Measurements from ENCODE around the gene ETV5. TPM values are rescaled to one million over a fixed set of nuclear protein-coding genes. Genes with fewer than 3 reads are reported as not detected.

The ETV5 gene
- polyA plus RNA-seq, 3 donors: 0.07 to 1.2 (median 0.88) TPM

GRCh38 chr3:186003610-186004009, 105.3 kb downstream of the ETV5 start:
- DNase-seq: no peak
- intact Hi-C loops (cut with micrococcal nuclease): no loop called here
- no CpG with 5 or more reads among the region's 5 CpGs for WGBS (ENCODE audit: insufficient coverage)
- no peaks in the 10 kb centered on the region for H4K20me1 ChIP-seq (ENCODE audit: insufficient read depth, low read length)
- no peak overlapping the region for H3K27ac ChIP-seq (ENCODE audit: low read depth in 1 of 2, low read length in 2 of 2)
- peaks cover 0 to 4% (median 0%) of the 10 kb centered on the region in 7 donors for H3K9me3 Mint-ChIP-seq
- H3K9ac ChIP-seq (ENCODE audit: insufficient read depth, low read length, poor library complexity, severe bottlenecking): no peak overlapping the region
- H3K36me3 ChIP-seq (replicated peaks in 1 of 2; ENCODE audit: control insufficient read depth in 1 of 2, insufficient read depth in 2 of 2, low read length in 2 of 2): no peaks in the 10 kb centered on the region
- H3K79me2 ChIP-seq (ENCODE audit: insufficient read depth, low read length): no peaks in the 10 kb centered on the region
- H3K4me2 ChIP-seq (replicated peaks; ENCODE audit: extremely low read depth, low read length, poor library complexity, severe bottlenecking): no peak overlapping the region
- H3K27me3 Mint-ChIP-seq (ENCODE audit: low read depth in 3 of 3): peaks cover 10 to 24% (median 15%) of the 10 kb centered on the region in 3 donors
- H3K9me3 ChIP-seq (replicated peaks in 1 of 2; ENCODE audit: control insufficient read depth in 1 of 2, insufficient read depth in 1 of 2, low read length in 2 of 2): no peaks in the 10 kb centered on the region
- no peak overlapping the region for H2AFZ ChIP-seq (ENCODE audit: insufficient read depth, low read depth, low read length, poor library complexity, severe bottlenecking)
- H3K4me3 Mint-ChIP-seq: no peak overlapping the region
- H3K27ac Mint-ChIP-seq: no peak overlapping the region
- no peak for TF ChIP-seq CTCF (IDR thresholded peaks at IDR 0.05)
- peaks cover 0 to 9% of the 10 kb centered on the region in 2 donors for H3K27me3 ChIP-seq (ENCODE audit: control insufficient read depth in 2 of 2, insufficient read depth in 2 of 2, low read length in 2 of 2)
- H3K4me3 ChIP-seq (replicated peaks in 1 of 3; ENCODE audit: low read depth in 2 of 3, low read length in 3 of 3): no peak overlapping the region
- H3K4me1 Mint-ChIP-seq: peaks cover 1% of the 10 kb centered on the region
- no peaks in the 10 kb centered on the region for H3K4me1 ChIP-seq (ENCODE audit: control insufficient read depth in 1 of 2, insufficient read depth in 2 of 2, low read length in 2 of 2)
- H3K36me3 Mint-ChIP-seq: no peaks in the 10 kb centered on the region

GRCh38 chr3:186002884-186003472, 105.9 kb downstream of the ETV5 start:
- Mint-ChIP-seq H3K4me3 (no peak overlapping the region), H3K9me3 (peaks cover 0 to 4% (median 0%) of the 10 kb centered on the region in 7 donors), H3K36me3 (no peaks in the 10 kb centered on the region), H3K27me3 (ENCODE audit: low read depth in 3 of 3) (peaks cover 10 to 24% (median 17%) of the 10 kb centered on the region in 3 donors), H3K27ac (no peak overlapping the region), H3K4me1 (peaks cover 1% of the 10 kb centered on the region)
- Histone ChIP-seq H3K9ac (ENCODE audit: insufficient read depth, low read length, poor library complexity, severe bottlenecking) (no peak overlapping the region), H3K79me2 (ENCODE audit: insufficient read depth, low read length) (no peaks in the 10 kb centered on the region), H2AFZ (ENCODE audit: insufficient read depth, low read depth, low read length, poor library complexity, severe bottlenecking) (no peak overlapping the region), H3K27ac (ENCODE audit: low read depth in 1 of 2, low read length in 2 of 2) (no peak overlapping the region), H3K27me3 (ENCODE audit: control insufficient read depth in 2 of 2, insufficient read depth in 2 of 2, low read length in 2 of 2) (peaks cover 0 to 9% of the 10 kb centered on the region in 2 donors), H3K4me2 (replicated peaks; ENCODE audit: extremely low read depth, low read length, poor library complexity, severe bottlenecking) (no peak overlapping the region), H3K9me3 (replicated peaks in 1 of 2; ENCODE audit: control insufficient read depth in 1 of 2, insufficient read depth in 1 of 2, low read length in 2 of 2) (no peaks in the 10 kb centered on the region), H3K36me3 (replicated peaks in 1 of 2; ENCODE audit: control insufficient read depth in 1 of 2, insufficient read depth in 2 of 2, low read length in 2 of 2) (no peaks in the 10 kb centered on the region), H4K20me1 (ENCODE audit: insufficient read depth, low read length) (no peaks in the 10 kb centered on the region), H3K4me3 (replicated peaks in 1 of 3; ENCODE audit: low read depth in 2 of 3, low read length in 3 of 3) (no peak overlapping the region), H3K4me1 (ENCODE audit: control insufficient read depth in 1 of 2, insufficient read depth in 2 of 2, low read length in 2 of 2) (no peaks in the 10 kb centered on the region)
- peak; percentile 21 for TF ChIP-seq CTCF (IDR thresholded peaks at IDR 0.05)
- 56% methylated on average over 3 of the region's 3 CpGs for WGBS (ENCODE audit: insufficient coverage)
- intact Hi-C loops (cut with micrococcal nuclease): no loop called here
- peak in 1 of 3 donors; percentile 18 for DNase-seq

Data from CD14-positive monocyte (primary cell).